HL-60 (cell line): ENCODE data around the gene PMEPA1.
A peak's percentile ranks its signal among the peaks of the same experiment; 100 is the strongest.

Source experiments
- DNase-seq, 2 experiments: peaks; one replicate each; pipeline ENCODE4 v3.0.0-alpha.2; 2010 to 2020; ENCODE audit warnings: low read depth in 1 of 2, low spot score in 1 of 2
- H3K27ac ChIP-seq: fragments of 250-450 bp; sonication (Bioruptor Pico); replicated peaks from 2 replicates; pipeline ENCODE4 v1.5.1; 2020; ENCODE audit warnings: mild to moderate bottlenecking, moderate library complexity
- H3K27me3 ChIP-seq: fragments of 250-450 bp; sonication (Bioruptor Pico); 2 replicates; pipeline ENCODE4 v1.5.1; 2021; ENCODE audit warnings: mild to moderate bottlenecking, moderate library complexity; ENCODE audit not compliant: insufficient read depth, poor library complexity, severe bottlenecking
- H3K4me3 ChIP-seq: replicated peaks from 2 replicates; pipeline ENCODE4 v1.5.1; 2011; ENCODE audit warnings: mild to moderate bottlenecking, control low read depth, low read length; ENCODE audit not compliant: insufficient read depth
- GABPA ChIP-seq: IDR thresholded peaks from 2 replicates; pipeline ENCODE4 v1.6.1; 2012; ENCODE audit warnings: low read depth
- POLR2AphosphoS5 ChIP-seq: IDR thresholded peaks from 2 replicates; pipeline ENCODE4 v1.6.1; 2012; ENCODE audit warnings: low read depth
- SPI1 ChIP-seq: IDR thresholded peaks from 2 replicates; pipeline ENCODE4 v1.6.1; 2012; ENCODE audit warnings: low read depth, mild to moderate bottlenecking, borderline replicate concordance
- TF ChIP-seq, protein P1 (sequence below): IDR thresholded peaks from one replicate; pipeline ENCODE4 v1.5.1; 2011; ENCODE audit warnings: low read length, control low read depth, inconsistent platforms; ENCODE audit not compliant: insufficient read depth
- TF ChIP-seq, protein P2 (sequence below): IDR thresholded peaks from 2 replicates; pipeline ENCODE4 v1.6.1; 2012; ENCODE audit warnings: low read depth; ENCODE audit not compliant: insufficient replicate concordance

PMEPA1 gene

DNA sequence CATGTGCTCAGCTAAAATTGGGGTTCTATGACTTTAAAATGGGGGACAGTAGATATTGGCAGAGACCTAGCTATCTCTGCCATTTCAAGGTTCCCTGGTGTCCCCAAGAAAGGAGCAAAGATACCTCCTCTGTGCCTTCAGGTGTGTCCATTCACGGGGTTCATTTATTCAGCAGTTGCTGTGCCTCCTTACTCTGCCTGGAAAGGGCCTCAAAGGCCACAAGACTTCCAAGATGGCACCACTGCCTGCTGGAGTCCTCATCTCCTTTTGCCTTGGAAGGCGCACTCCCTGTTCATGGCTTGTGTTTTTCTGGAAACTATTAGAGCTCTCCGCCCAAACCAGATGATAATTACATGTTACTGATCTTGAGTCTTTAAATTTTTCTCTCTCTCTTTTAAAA is 85.7 kb downstream of the PMEPA1 start:
- H3K4me3 ChIP-seq, result no peak overlapping the region
- TF ChIP-seq POLR2AphosphoS5, result no peak
- TF ChIP-seq, protein P1, sequence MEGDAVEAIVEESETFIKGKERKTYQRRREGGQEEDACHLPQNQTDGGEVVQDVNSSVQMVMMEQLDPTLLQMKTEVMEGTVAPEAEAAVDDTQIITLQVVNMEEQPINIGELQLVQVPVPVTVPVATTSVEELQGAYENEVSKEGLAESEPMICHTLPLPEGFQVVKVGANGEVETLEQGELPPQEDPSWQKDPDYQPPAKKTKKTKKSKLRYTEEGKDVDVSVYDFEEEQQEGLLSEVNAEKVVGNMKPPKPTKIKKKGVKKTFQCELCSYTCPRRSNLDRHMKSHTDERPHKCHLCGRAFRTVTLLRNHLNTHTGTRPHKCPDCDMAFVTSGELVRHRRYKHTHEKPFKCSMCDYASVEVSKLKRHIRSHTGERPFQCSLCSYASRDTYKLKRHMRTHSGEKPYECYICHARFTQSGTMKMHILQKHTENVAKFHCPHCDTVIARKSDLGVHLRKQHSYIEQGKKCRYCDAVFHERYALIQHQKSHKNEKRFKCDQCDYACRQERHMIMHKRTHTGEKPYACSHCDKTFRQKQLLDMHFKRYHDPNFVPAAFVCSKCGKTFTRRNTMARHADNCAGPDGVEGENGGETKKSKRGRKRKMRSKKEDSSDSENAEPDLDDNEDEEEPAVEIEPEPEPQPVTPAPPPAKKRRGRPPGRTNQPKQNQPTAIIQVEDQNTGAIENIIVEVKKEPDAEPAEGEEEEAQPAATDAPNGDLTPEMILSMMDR, result no peak
- TF ChIP-seq SPI1, result no peak
- no peak for TF ChIP-seq GABPA
- TF ChIP-seq, protein P2, sequence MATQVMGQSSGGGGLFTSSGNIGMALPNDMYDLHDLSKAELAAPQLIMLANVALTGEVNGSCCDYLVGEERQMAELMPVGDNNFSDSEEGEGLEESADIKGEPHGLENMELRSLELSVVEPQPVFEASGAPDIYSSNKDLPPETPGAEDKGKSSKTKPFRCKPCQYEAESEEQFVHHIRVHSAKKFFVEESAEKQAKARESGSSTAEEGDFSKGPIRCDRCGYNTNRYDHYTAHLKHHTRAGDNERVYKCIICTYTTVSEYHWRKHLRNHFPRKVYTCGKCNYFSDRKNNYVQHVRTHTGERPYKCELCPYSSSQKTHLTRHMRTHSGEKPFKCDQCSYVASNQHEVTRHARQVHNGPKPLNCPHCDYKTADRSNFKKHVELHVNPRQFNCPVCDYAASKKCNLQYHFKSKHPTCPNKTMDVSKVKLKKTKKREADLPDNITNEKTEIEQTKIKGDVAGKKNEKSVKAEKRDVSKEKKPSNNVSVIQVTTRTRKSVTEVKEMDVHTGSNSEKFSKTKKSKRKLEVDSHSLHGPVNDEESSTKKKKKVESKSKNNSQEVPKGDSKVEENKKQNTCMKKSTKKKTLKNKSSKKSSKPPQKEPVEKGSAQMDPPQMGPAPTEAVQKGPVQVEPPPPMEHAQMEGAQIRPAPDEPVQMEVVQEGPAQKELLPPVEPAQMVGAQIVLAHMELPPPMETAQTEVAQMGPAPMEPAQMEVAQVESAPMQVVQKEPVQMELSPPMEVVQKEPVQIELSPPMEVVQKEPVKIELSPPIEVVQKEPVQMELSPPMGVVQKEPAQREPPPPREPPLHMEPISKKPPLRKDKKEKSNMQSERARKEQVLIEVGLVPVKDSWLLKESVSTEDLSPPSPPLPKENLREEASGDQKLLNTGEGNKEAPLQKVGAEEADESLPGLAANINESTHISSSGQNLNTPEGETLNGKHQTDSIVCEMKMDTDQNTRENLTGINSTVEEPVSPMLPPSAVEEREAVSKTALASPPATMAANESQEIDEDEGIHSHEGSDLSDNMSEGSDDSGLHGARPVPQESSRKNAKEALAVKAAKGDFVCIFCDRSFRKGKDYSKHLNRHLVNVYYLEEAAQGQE, result no peak
- no peak overlapping the region for H3K27ac ChIP-seq
- no peak for DNase-seq
- H3K27me3 ChIP-seq, result no peaks in the 10 kb centered on the region

DNA sequence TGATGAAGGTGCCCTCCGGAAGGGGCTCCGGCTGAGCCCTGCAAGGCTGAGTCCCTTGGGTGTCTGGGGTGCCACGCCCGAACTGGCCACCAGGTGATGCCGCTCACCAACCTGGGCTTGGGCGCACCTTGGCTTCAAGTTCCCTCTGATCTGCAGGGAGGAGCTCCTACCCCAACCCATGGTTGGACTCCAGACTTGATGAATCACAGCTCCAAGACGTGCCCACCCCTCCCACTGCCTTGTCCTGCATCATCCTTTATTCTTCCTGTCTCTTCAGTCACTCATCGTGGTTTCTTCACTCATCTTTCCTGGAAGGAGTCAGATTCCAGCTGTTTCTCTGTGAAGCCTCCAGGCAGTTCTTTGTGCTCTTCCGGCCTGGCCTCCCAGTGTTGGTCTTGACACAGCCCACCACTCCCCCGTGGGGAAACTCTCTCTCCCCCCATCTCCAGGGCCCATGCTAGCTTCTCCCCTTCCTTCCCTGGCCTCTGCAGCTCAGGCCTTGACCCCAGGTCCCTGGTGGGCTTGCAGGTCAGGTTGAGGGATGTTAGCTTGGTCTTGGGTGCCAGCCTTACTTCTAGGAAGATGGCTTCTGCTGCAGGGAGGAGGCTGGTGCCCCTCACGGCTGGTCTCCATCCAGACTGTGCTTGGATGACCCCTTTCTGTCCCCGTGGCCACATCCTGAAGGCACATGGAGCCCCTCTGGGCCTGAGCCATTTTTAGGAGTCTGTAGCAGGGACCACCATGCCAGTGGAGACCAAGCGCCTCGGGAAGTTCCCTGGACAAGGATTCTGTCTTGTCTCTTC is 87.0 kb downstream of the PMEPA1 start:
- Histone ChIP-seq H3K4me3 (no peak overlapping the region), H3K27me3 (no peaks in the 10 kb centered on the region), H3K27ac (no peak overlapping the region)
- no peak for TF ChIP-seq GABPA
- TF ChIP-seq POLR2AphosphoS5, result no peak
- TF ChIP-seq, protein P2, result no peak
- no peak for TF ChIP-seq SPI1
- TF ChIP-seq, protein P1, result peak; percentile 84
- peak; percentile 31 to 60 for DNase-seq

DNA sequence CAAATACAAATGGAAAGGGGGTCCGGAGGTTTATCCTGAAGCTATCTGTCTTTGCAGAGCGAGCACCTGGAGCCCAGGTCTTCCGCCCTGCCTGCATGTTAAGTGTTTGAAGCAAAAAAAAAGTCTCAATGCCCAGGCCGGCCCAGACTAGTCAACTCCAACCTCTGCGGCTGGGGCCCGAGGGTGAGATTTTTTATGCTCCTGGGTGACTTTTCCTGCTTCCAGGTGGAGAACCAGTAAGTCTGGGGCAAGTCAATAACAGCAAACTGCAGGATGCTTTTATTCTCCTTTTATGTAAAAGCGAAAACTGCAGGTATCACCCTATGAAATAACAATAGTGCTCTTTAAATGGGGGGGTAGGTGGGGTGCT is 87.6 kb downstream of the PMEPA1 start:
- Histone ChIP-seq H3K4me3 (no peak overlapping the region), H3K27ac (no peak overlapping the region), H3K27me3 (no peaks in the 10 kb centered on the region)
- TF ChIP-seq POLR2AphosphoS5 (no peak), SPI1 (no peak), GABPA (no peak)
- TF ChIP-seq, protein P1, result no peak
- TF ChIP-seq, protein P2, result no peak
- DNase-seq, result no peak
